Measurements from ENCODE around the gene NOL3. TPM values are rescaled to one million over a fixed set of nuclear protein-coding genes. Genes with fewer than 3 reads are reported as not detected.

Gene NOL3
- total RNA-seq, 1 donor from 2014 or later = 19.2 TPM

DNA sequence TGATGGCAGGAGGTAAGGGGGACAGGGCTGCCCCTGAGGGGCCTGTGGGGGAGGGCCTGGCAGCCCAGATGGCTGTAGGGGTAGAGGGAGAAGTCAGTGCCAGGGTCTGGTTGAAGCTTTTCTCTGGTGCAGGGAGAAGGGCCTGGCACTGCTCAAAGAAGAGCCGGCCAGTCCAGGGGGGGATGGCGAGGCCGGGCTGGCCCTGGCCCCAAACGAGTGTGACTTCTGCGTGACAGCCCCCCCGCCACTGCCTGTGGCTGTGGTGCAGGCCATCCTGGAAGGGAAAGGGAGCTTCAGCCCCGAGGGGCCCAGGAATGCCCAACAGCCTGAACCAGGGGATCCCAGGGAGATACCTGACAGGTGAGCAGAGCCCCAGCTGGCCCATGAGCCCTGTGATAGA is 2.8 kb upstream of the NOL3 start:
- intact Hi-C loops (cut with DNase I) = no loop called here
- no peak overlapping the region for H3K27ac ChIP-seq
- H3K36me3 ChIP-seq = no peaks in the 10 kb centered on the region
- H3K4me1 ChIP-seq = peaks cover 61% of the 10 kb centered on the region
- H3K9me3 ChIP-seq = no peaks in the 10 kb centered on the region
- H3K4me3 ChIP-seq = no peak overlapping the region
- H3K27me3 ChIP-seq = no peaks in the 10 kb centered on the region
- DNase-seq (ENCODE audit: extremely low spot score in 2 of 2) = no peak
- TF ChIP-seq, protein P1, sequence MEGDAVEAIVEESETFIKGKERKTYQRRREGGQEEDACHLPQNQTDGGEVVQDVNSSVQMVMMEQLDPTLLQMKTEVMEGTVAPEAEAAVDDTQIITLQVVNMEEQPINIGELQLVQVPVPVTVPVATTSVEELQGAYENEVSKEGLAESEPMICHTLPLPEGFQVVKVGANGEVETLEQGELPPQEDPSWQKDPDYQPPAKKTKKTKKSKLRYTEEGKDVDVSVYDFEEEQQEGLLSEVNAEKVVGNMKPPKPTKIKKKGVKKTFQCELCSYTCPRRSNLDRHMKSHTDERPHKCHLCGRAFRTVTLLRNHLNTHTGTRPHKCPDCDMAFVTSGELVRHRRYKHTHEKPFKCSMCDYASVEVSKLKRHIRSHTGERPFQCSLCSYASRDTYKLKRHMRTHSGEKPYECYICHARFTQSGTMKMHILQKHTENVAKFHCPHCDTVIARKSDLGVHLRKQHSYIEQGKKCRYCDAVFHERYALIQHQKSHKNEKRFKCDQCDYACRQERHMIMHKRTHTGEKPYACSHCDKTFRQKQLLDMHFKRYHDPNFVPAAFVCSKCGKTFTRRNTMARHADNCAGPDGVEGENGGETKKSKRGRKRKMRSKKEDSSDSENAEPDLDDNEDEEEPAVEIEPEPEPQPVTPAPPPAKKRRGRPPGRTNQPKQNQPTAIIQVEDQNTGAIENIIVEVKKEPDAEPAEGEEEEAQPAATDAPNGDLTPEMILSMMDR (IDR thresholded peaks at IDR 0.05) = no peak
- TF ChIP-seq POLR2A (IDR thresholded peaks at IDR 0.05) (no peak), POLR2AphosphoS5 (IDR thresholded peaks at IDR 0.05; ENCODE audit: insufficient read depth in 1 of 2, low read depth in 1 of 2) (no peak)

DNA sequence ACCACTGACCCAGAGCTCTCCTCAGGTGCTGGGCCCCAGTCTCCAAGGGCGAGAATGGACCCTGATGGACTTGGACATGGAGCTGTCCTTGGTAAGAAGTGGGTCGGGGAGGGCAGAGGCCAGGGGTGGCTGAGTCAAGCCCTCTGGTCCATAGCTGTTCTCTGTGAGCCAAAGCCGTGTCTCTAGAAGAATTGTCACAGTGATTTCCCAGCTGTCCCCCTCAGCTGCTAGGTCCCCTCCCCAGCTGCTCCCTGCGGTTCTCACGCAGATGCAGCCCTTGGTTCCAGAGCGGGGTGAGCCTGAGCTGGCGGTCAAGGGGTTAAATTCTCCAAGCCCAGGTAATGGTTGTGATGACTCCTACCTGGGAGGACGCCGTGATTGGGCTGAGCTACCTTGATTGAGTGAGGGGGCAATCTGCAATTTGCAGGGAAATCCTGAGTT is 1.3 kb upstream of the NOL3 start:
- intact Hi-C loops (cut with DNase I) = no loop called here
- Histone ChIP-seq H3K27ac (peak overlapping the region; percentile 96), H3K27me3 (no peaks in the 10 kb centered on the region)

DNA sequence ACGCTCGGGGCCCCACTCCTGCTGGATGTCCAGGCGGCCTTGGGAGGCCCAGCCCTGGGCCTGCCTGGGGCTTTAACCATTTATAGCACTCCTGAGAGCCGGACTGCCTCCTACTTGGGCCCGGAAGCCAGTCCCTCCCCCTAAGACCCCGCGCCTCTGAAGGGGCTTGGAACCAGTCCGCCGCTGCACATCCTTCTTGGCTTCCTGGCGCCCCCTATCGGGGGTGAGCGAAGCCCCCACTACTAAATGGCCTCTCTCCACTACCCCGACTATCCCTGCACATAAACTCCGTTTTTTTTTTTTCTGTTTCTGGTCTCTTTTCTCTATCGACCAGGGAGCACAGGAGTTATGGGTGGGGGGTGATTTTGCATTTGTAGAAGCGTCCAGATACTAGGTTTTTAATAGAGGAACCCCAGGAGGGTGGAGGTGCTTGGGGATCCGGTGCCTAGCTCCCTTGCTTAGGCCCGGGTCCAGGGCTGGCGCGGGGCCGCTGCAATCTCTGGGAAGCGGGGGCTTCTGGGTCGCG is 633 bp upstream of the NOL3 start:
- Histone ChIP-seq H3K27ac (peak overlapping the region; percentile 96), H3K4me3 (peak overlapping the region; percentile 45 to 60), H3K27me3 (no peaks in the 10 kb centered on the region), H3K4me1 (peaks cover 54% of the 10 kb centered on the region), H3K36me3 (no peaks in the 10 kb centered on the region), H3K9me3 (no peaks in the 10 kb centered on the region)
- TF ChIP-seq, protein P1 (IDR thresholded peaks at IDR 0.05) = no peak
- TF ChIP-seq POLR2AphosphoS5 (IDR thresholded peaks at IDR 0.05; ENCODE audit: insufficient read depth in 1 of 2, low read depth in 1 of 2) = no peak
- no peak for TF ChIP-seq POLR2A (IDR thresholded peaks at IDR 0.05)
- DNase-seq (ENCODE audit: extremely low spot score in 2 of 2) = no peak
- intact Hi-C loops (cut with DNase I) = no loop called here

More for the DNA sequence above, 1.3 kb upstream of the NOL3 start:
- Histone ChIP-seq H3K36me3 (no peaks in the 10 kb centered on the region), H3K9me3 (no peaks in the 10 kb centered on the region), H3K4me1 (peaks cover 55% of the 10 kb centered on the region), H3K4me3 (no peak overlapping the region)
- no peak for TF ChIP-seq POLR2AphosphoS5 (IDR thresholded peaks at IDR 0.05; ENCODE audit: insufficient read depth in 1 of 2, low read depth in 1 of 2)
- TF ChIP-seq, protein P1 (IDR thresholded peaks at IDR 0.05) = no peak
- TF ChIP-seq POLR2A (IDR thresholded peaks at IDR 0.05) = no peak
- DNase-seq (ENCODE audit: extremely low spot score in 2 of 2) = no peak

DNA sequence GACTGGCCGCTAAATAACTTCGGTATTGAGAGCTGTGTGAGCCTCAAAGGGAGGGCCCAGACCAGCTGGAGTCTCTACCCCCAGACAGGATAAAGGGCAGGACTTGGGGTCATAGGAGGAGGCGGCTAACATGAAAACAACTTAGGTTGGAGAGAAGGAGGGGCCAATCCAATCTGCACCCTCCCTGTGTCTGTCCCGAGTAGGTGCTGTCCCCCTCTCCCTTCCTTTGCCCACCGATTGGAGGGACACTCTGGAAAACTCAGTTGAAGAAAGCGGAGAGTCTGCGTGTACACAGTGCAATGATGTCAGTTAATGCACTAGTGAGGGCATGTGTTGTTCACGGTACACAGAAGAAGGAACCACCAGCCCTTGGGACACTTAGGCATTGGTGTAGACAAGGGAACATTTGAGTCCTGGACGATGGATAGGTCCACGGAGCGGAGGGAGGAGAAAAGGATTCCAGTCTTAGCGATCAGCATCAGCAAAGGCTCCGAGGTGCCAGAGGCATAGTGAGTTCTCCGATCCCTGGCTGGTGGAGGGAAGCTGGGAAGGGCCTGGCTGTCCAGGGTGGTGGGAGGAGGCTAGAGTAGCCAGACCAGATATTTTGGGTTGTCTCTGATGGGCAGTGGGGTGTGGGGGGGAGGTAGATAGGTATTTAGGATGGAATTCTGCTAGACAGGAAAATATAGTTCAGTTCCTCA is 761 bp downstream of the NOL3 start:
- Histone ChIP-seq H3K27ac (peak overlapping the region; percentile 96), H3K36me3 (no peaks in the 10 kb centered on the region), H3K4me3 (peak overlapping the region; percentile 45 to 60), H3K4me1 (peaks cover 54% of the 10 kb centered on the region), H3K27me3 (no peaks in the 10 kb centered on the region), H3K9me3 (no peaks in the 10 kb centered on the region)
- DNase-seq (ENCODE audit: extremely low spot score in 2 of 2) = no peak
- intact Hi-C loops (cut with DNase I) = no loop called here
- TF ChIP-seq POLR2AphosphoS5 (IDR thresholded peaks at IDR 0.05; ENCODE audit: insufficient read depth in 1 of 2, low read depth in 1 of 2) = no peak
- TF ChIP-seq POLR2A (IDR thresholded peaks at IDR 0.05) = no peak
- TF ChIP-seq, protein P1 (IDR thresholded peaks at IDR 0.05) = no peak

DNA sequence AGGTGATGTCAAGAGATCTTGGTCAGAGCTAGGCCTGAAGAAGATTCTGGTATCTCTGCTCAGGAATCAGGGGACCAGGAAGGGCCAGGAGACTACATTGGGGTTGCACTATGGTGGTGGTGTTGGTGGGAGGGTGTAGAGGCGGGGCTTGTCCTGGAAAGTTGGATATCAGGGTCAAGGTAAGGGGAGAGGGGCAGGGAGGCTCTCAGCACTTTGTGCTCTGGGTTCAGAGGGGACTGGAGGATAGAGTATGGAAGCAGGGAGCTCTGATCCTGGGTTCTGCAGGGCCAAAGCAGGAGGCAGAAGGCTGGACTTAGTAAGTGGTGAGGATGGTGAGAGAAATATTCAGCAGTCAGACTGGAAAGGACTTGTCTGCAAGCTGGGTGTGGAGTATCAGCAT is 3.0 kb downstream of the NOL3 start:
- H3K27me3 ChIP-seq = no peaks in the 10 kb centered on the region
- no peak for TF ChIP-seq POLR2AphosphoS5 (IDR thresholded peaks at IDR 0.05; ENCODE audit: insufficient read depth in 1 of 2, low read depth in 1 of 2)
- TF ChIP-seq, protein P1 (IDR thresholded peaks at IDR 0.05) = no peak
- peak overlapping the region; percentile 37 to 62 for H3K4me3 ChIP-seq
- H3K27ac ChIP-seq = peak overlapping the region; percentile 75
- H3K36me3 ChIP-seq = no peaks in the 10 kb centered on the region
- H3K4me1 ChIP-seq = peaks cover 67% of the 10 kb centered on the region
- H3K9me3 ChIP-seq = no peaks in the 10 kb centered on the region
- intact Hi-C loops (cut with DNase I) = no loop called here
- DNase-seq (ENCODE audit: extremely low spot score in 2 of 2) = no peak
